Measurements from ENCODE around the gene CFAP126. TPM values are rescaled to one million over a fixed set of nuclear protein-coding genes. Genes with fewer than 3 reads are reported as not detected.
"Not testable (repeated sequence)": the region's sequence is repeated elsewhere in the genome, so short reads cannot be mapped to it uniquely, and the experiment has no call there.

CFAP126 gene, protein sequence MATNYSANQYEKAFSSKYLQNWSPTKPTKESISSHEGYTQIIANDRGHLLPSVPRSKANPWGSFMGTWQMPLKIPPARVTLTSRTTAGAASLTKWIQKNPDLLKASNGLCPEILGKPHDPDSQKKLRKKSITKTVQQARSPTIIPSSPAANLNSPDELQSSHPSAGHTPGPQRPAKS
- not detected for total RNA-seq

DNA sequence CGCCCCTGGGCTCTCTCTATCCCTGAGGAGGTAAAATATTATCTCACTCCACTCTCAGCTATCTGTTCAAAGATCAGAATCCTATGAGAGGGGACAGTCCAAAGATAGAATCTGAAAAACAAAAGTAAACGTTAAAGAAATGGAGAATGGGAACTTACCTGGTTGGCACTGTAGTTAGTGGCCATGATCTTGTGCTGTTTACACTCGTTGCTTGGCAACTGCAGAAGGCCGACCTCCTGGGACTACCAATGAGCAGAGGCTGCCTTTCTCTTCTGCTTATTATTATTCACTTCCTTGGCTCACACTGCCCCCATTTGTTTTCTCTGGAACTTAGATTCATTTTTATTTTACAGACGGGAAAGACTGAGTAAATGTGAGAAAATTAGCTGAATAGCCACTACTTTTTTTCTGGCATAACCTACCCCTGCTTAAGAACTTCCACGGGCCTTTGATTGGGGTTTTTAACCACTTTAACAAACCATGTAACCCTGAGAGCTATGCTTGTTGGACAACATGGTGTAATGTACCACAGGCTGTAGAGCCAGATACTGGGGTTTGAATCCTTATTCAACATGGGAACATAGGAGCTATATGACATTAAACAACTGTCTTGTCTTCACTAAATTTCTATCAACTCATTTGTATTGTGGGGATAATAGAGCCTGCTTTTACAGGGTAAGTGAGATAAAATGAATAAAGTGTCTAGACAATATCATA is at the start of gene CFAP126:
TSS of gene CFAP126 (minus strand) at position 193 of the 717 bp plus-strand sequence. CDS start at position 185, 8 bp downstream.
- H3K27ac ChIP-seq, result no peak within 1 kb of the TSS
- H3K4me3 ChIP-seq, result no peak within 1 kb of the TSS
- in situ Hi-C loops (cut with MboI; ENCODE audit: low sequenced_read_pairs in 4 of 4), result no loop called here
- H3K27me3 ChIP-seq, result no peaks in the 10 kb centered on the region
- TF ChIP-seq POLR2A (IDR thresholded peaks at IDR 0.05), result no peak
- TF ChIP-seq, protein P1, sequence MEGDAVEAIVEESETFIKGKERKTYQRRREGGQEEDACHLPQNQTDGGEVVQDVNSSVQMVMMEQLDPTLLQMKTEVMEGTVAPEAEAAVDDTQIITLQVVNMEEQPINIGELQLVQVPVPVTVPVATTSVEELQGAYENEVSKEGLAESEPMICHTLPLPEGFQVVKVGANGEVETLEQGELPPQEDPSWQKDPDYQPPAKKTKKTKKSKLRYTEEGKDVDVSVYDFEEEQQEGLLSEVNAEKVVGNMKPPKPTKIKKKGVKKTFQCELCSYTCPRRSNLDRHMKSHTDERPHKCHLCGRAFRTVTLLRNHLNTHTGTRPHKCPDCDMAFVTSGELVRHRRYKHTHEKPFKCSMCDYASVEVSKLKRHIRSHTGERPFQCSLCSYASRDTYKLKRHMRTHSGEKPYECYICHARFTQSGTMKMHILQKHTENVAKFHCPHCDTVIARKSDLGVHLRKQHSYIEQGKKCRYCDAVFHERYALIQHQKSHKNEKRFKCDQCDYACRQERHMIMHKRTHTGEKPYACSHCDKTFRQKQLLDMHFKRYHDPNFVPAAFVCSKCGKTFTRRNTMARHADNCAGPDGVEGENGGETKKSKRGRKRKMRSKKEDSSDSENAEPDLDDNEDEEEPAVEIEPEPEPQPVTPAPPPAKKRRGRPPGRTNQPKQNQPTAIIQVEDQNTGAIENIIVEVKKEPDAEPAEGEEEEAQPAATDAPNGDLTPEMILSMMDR (IDR thresholded peaks at IDR 0.05 in 4 of 5, conservative IDR thresholded peaks at IDR 0.05 in 1 of 5), result no peak
- intact Hi-C loops (cut with DNase I; ENCODE audit: low total_unique reads), result no loop called here
- peak in 1 of 2 donors; percentile 29 for DNase-seq
- peak in 1 of 2 donors; percentile 65 for ATAC-seq
- H3K4me1 ChIP-seq, result no peaks in the 10 kb centered on the region
- H3K36me3 ChIP-seq, result peaks cover 0 to 26% of the 10 kb centered on the region in 2 donors
- H3K9me3 ChIP-seq, result no peaks in the 10 kb centered on the region

DNA sequence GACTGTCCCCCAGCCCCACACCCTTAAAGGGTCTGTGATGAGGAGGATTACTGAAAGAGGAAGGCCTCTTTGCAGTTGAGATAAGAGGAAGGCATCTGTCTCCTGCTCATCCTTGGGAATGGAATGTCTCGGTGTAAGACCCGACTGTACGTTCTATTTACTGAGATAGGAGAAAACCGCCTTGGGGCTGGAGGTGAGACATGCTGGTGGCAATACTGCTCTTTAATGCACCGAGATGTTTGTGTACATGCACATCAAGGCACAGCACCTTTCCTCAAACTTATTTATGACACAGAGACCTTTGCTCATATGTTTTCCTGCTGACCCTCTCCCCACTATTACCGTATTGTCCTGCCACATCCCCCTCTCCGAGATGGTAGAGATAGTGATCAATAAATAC is 45.4 kb upstream of the CFAP126 start:
- H3K27me3 ChIP-seq; ATAC-seq; H3K36me3 ChIP-seq; DNase-seq; H3K4me3 ChIP-seq; H3K27ac ChIP-seq; H3K9me3 ChIP-seq; in situ Hi-C loops (cut with MboI; ENCODE audit: low sequenced_read_pairs in 4 of 4); H3K4me1 ChIP-seq; intact Hi-C loops (cut with DNase I; ENCODE audit: low total_unique reads): not testable (repeated sequence)

DNA sequence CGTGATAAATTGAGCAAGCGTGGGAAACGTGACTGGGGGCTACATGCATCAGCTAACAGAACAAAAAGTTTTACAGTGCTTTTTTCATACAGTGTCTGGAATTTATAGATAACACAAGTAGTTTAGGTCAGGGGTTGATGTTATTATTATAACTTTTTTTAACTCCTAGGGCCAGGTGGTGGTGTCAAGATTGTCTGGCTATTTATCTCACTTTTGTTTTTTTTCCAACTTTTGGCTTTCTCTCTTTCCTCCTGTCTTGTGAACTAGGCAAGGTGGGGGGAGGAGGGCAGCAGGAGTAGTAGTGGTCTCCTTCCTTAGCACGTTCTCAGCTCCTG is 42.9 kb upstream of the CFAP126 start:
- in situ Hi-C loops (cut with MboI; ENCODE audit: low sequenced_read_pairs in 4 of 4); ATAC-seq; H3K27ac ChIP-seq; H3K9me3 ChIP-seq; H3K4me3 ChIP-seq; intact Hi-C loops (cut with DNase I; ENCODE audit: low total_unique reads); DNase-seq; H3K27me3 ChIP-seq; H3K4me1 ChIP-seq; H3K36me3 ChIP-seq: not testable (repeated sequence)

DNA sequence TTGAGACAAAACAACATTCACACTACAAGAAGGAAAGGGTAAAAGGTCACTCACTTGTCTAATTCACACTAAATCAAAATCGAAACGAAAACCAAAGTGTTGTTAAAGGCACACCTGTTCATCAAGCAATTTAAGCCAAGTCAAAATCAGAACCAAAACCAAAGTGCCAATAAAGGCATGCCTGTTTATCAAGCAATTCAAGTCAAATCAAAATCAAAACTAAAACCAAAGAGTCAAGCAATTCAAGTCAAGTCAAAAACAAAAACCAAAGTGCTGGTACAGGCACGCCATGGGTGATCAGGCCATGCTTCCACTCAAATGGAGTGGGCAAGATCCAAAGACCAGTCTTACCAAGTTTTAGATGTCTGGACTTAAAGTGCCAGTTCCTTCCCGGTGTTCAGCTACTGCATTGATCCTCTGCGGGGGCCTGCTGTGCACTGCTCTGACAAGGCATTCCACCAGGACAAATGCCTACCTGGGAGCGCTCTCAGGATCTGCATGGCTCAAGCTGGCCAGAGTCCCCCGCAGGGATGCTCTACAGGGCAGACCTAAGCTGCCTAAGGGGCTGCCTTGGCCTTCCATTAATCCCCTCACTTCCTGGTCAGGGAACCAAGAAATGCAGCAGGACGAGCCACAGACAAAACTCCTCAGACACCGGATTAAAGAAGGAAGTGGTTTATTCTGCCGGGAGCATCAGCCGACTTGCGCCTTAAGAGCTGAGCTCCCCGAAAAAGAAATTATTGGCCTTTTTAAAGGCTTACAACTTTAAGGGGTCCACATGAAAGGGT is 42.4 kb upstream of the CFAP126 start:
- in situ Hi-C loops (cut with MboI; ENCODE audit: low sequenced_read_pairs in 4 of 4); ATAC-seq; H3K27ac ChIP-seq; H3K4me1 ChIP-seq; intact Hi-C loops (cut with DNase I; ENCODE audit: low total_unique reads); H3K4me3 ChIP-seq; DNase-seq; H3K27me3 ChIP-seq; H3K9me3 ChIP-seq; H3K36me3 ChIP-seq: not testable (repeated sequence)

DNA sequence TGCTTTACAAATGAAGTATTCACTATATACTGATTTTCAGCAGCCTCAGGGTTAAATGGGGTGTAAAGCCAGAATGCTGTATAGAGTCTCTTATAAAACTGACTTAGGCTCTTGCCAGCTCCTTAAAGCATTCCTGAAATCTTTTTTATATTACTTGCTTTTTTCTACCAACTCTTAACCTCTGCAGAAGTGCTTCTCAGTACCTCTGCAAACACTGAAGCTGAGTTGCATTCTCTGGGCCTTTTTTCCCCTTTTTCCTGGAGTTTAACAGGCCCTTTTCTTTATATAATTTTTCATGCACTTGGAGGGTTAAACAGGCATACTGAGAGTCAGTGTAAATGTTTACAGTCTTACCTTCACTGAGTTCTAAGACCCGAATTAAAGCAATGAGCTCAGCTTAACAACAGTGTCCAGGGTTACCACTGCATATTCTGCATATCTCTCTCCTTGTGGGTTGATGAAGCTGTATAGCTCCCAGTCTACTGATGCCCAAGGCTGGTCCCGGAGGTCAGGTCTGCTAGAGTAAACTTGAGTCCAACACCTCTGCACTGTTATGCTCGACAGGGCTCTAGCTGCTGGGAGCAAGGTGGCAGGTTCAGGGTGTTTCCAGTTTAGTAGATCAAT is 40.9 kb upstream of the CFAP126 start:
- ATAC-seq (no peak), DNase-seq (no peak)
- no peak overlapping the region for H3K4me3 ChIP-seq
- H3K36me3 ChIP-seq, result no peaks in the 10 kb centered on the region
- H3K4me1 ChIP-seq, result no peaks in the 10 kb centered on the region
- no peaks in the 10 kb centered on the region for H3K9me3 ChIP-seq
- H3K27ac ChIP-seq, result no peak overlapping the region
- intact Hi-C loops (cut with DNase I; ENCODE audit: low total_unique reads) (no loop called here), in situ Hi-C loops (cut with MboI; ENCODE audit: low sequenced_read_pairs in 4 of 4) (no loop called here)
- no peaks in the 10 kb centered on the region for H3K27me3 ChIP-seq
- no peak for TF ChIP-seq POLR2A (IDR thresholded peaks at IDR 0.05)
- TF ChIP-seq, protein P1 (IDR thresholded peaks at IDR 0.05 in 4 of 5, conservative IDR thresholded peaks at IDR 0.05 in 1 of 5), result no peak

Measured in gastrocnemius medialis (tissue), 4 donors.